Endothelial cell of umbilical vein (primary cell): ENCODE results near the gene RNF213. TPM values are rescaled to one million over a fixed set of nuclear protein-coding genes. Genes with fewer than 3 reads are reported as not detected.

Source experiments
- BruUV-seq: library from RNA; stranded (reverse); fragments of 400-500 nt; replicated peaks from 2 replicates; lab custom pipeline; 2021; lab: Mats Ljungman, UMichigan
- CTCF ChIA-PET: fragments of 300-600, 350-600 bp; sonication (Branson Sonifier 250); formaldehyde crosslinking; loops from one replicate; lab custom pipeline; 2021; ENCODE audit warnings: antibody characterized with exemption, inconsistent platforms; lab: Charles Lee
- POLR2A ChIA-PET: fragments of 300-600, 350-600 bp; sonication (Branson Sonifier 250); formaldehyde crosslinking; loops from one replicate; lab custom pipeline; 2021; ENCODE audit warnings: antibody characterized with exemption, inconsistent platforms; lab: Charles Lee
- DNase-seq: peaks from one replicate; pipeline ENCODE4 v3.0.0-alpha.2; 2011; ENCODE audit warnings: low read depth, low spot score
- FAIRE-seq: peaks from 2 replicates; lab custom pipeline; 2011; peaks lifted over from hg19 to GRCh38; lab: Jason Lieb, UNC
- H2AFZ ChIP-seq: 2 replicates; pipeline ENCODE4 v1.6.0; 2012; ENCODE audit warnings: low read depth, low read length, control low read depth, inconsistent platforms
- H3K27ac ChIP-seq: 2 replicates; pipeline ENCODE4 v1.5.1; 2011; ENCODE audit warnings: low read depth, mild to moderate bottlenecking, control low read depth, low read length, moderate library complexity; ENCODE audit not compliant: insufficient read depth
- H3K27me3 ChIP-seq, 2 experiments: 2 replicates each; pipeline versions ENCODE4 v1.6.0 to v1.6.1; 2011; ENCODE audit warnings: low read length in 2 of 2, mixed read lengths in 1 of 2; ENCODE audit not compliant: control insufficient read depth in 2 of 2, insufficient read depth in 2 of 2
- H3K36me3 ChIP-seq, 2 experiments: 2 replicates in 1 of 2; 3 replicates in 1 of 2; pipeline ENCODE4 v1.5.1; 2011; ENCODE audit warnings: low read length in 2 of 2, mild to moderate bottlenecking in 1 of 2, moderate library complexity in 1 of 2; ENCODE audit not compliant: control insufficient read depth in 2 of 2, insufficient read depth in 2 of 2; ENCODE audit errors: extremely low read depth in 1 of 2
- H3K4me1 ChIP-seq: 3 replicates; pipeline ENCODE4 v1.5.1; 2011; ENCODE audit warnings: mild to moderate bottlenecking, low read length; ENCODE audit not compliant: control insufficient read depth, insufficient read depth; ENCODE audit errors: extremely low read depth
- H3K4me2 ChIP-seq: 2 replicates; pipeline ENCODE4 v1.6.1; 2011; ENCODE audit warnings: low read length, control low read depth, mixed read lengths; ENCODE audit not compliant: insufficient read depth
- H3K4me3 ChIP-seq, 3 experiments: fragments of 200-600 bp in 1 of 3; sonication (generic), shearing (Covaris generic) in 1 of 3; replicated peaks in 1 of 3; 2 replicates each; pipeline ENCODE4 v1.5.1; 2011 to 2016; ENCODE audit warnings: control low read depth in 3 of 3, low read length in 3 of 3, mild to moderate bottlenecking in 2 of 3, inconsistent platforms in 1 of 3, low read depth in 1 of 3, moderate library complexity in 1 of 3; ENCODE audit not compliant: insufficient read depth in 1 of 3
- H3K79me2 ChIP-seq: 2 replicates; pipeline ENCODE4 v1.6.0; 2012; ENCODE audit warnings: low read length, inconsistent platforms; ENCODE audit not compliant: control insufficient read depth, insufficient read depth
- H3K9ac ChIP-seq: replicated peaks from 2 replicates; pipeline ENCODE3; 2011; ENCODE audit warnings: low read length, control low read depth; ENCODE audit not compliant: insufficient read depth; ENCODE audit errors: extremely low read depth
- H3K9me1 ChIP-seq: replicated peaks from 3 replicates; pipeline ENCODE4 v1.6.0; 2011; ENCODE audit warnings: mild to moderate bottlenecking, low read length; ENCODE audit not compliant: control insufficient read depth, insufficient read depth; ENCODE audit errors: extremely low read depth
- H3K9me3 ChIP-seq: replicated peaks from 2 replicates; pipeline ENCODE4 v1.5.1; 2012; ENCODE audit warnings: low read length, inconsistent platforms; ENCODE audit not compliant: control insufficient read depth, insufficient read depth
- H4K20me1 ChIP-seq: replicated peaks from 2 replicates; pipeline ENCODE3; 2011; ENCODE audit warnings: mild to moderate bottlenecking, low read length; ENCODE audit not compliant: control insufficient read depth, insufficient read depth; ENCODE audit errors: extremely low read depth
- EZH2 ChIP-seq: IDR thresholded peaks from 2 replicates; pipeline ENCODE4 v1.6.1; 2012; ENCODE audit warnings: borderline replicate concordance, low read depth, mild to moderate bottlenecking, moderate library complexity, low read length, inconsistent platforms; ENCODE audit not compliant: severe bottlenecking
- FOS ChIP-seq: IDR thresholded peaks from 2 replicates; pipeline ENCODE4 v1.6.1; 2011; ENCODE audit warnings: mild to moderate bottlenecking, low read length, moderate library complexity, borderline replicate concordance; ENCODE audit not compliant: insufficient read depth
- GATA2 ChIP-seq: IDR thresholded peaks from 2 replicates; pipeline ENCODE4 v1.7.0; 2011; ENCODE audit warnings: low read depth, mild to moderate bottlenecking, moderate library complexity, mixed read lengths, low read length; ENCODE audit not compliant: insufficient read length, insufficient read depth
- JUN ChIP-seq: IDR thresholded peaks from 2 replicates; pipeline ENCODE4 v1.6.1; 2011; ENCODE audit warnings: borderline replicate concordance, low read depth; ENCODE audit not compliant: insufficient read length, insufficient read depth
- POLR2A ChIP-seq: IDR thresholded peaks from 2 replicates; pipeline ENCODE4 v1.6.1; 2012; ENCODE audit warnings: low read depth, mild to moderate bottlenecking, control low read depth, low read length
- POLR2AphosphoS5 ChIP-seq: IDR thresholded peaks from 2 replicates; pipeline ENCODE4 v1.6.1; 2012; ENCODE audit warnings: low read depth, mild to moderate bottlenecking, control low read depth, low read length, moderate library complexity; ENCODE audit not compliant: insufficient read depth
- dilution Hi-C: fragments of 300-500 bp; cut with MboI; formaldehyde crosslinking; loops from one replicate; pipeline ENCODE4 v1.15.0; 2019; ENCODE audit warnings: low sequenced_read_pairs; ENCODE audit not compliant: extremely low pct_ligation_motif_present
- intact Hi-C: fragments of 100-400 bp; cut with micrococcal nuclease; formaldehyde crosslinking; loops from one replicate; pipeline ENCODE4 v1.10.0; 2022
- polyA plus RNA-seq, 4 experiments: library from polyadenylated mRNA; depleted of rRNA in 3 of 4; stranded (reverse) in 3 of 4; unstranded in 1 of 4; fragments of >200 nt; gene quantifications; 2 replicates each; pipeline versions ENCODE4 v1.2.1 to v1.2.3, GENCODE V29; 2011 to 2012; ENCODE audit warnings: missing spikeins in 1 of 4
- total RNA-seq: library from RNA; stranded (reverse); gene quantifications from 2 replicates; pipeline ENCODE4 v1.2.3, GENCODE V29; 2021
- TF ChIP-seq, protein P1 (sequence below), 2 donors: IDR thresholded peaks; 1 replicate in 1 of 2; 2 replicates in 1 of 2; pipeline ENCODE4 v1.5.1; 2011; ENCODE audit warnings: low read length in 2 of 2, mild to moderate bottlenecking in 2 of 2, moderate library complexity in 2 of 2, control low read depth in 1 of 2, inconsistent platforms in 1 of 2, low read depth in 1 of 2; ENCODE audit not compliant: insufficient read depth in 1 of 2; ENCODE audit errors: extremely low read depth in 1 of 2

Gene RNF213
- total and polyA plus RNA-seq, 2 donors (not counting 3 experiments of a cell fraction or from before 2014, with no cell fraction given) = 36.5 to 116 TPM

DNA sequence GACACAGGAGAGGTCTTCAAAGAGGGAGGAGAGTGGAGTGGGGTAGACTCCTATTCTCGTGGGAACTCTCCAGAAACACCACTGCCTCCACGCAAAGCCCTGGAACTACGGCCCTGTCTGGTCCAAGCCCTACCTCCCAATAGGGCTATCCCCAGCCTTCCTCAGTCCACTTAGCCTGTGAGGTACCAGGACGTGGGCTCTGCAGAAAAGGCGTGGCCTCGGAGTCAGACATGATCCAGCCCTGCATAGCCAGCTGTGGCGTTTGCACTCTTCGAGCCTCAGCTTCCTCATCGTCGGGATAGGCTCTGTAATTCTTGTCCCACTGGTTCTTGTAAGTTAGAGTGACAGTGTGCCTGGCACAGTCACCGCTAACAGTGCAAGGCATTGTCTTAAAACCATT, 168.1 kb downstream of the RNF213 start:
- H3K4me2 ChIP-seq = no peak overlapping the region
- no TSS peak for BruUV-seq
- dilution Hi-C loops (no loop called here), intact Hi-C loops (loop anchor here (10.0 kb wide), 1 partner anchor 336 kb away; no protein-coding TSS in a partner anchor)
- no peak overlapping the region for H2AFZ ChIP-seq
- H3K4me3 ChIP-seq = no peak overlapping the region
- no peaks in the 10 kb centered on the region for H3K36me3 ChIP-seq
- no peaks in the 10 kb centered on the region for H3K9me3 ChIP-seq
- no peaks in the 10 kb centered on the region for H3K9me1 ChIP-seq
- FAIRE-seq (no peak), DNase-seq (no peak)
- no peak overlapping the region for H3K27ac ChIP-seq
- H3K79me2 ChIP-seq = no peaks in the 10 kb centered on the region
- ChIA-PET CTCF (interaction anchor here (0.9 to 4.6 kb wide), 5 partner anchors 13 to 553 kb away, joined by 5 to 53 read pairs (median 41); no protein-coding TSS in a partner anchor), POLR2A (no interaction called here)
- no peaks in the 10 kb centered on the region for H4K20me1 ChIP-seq
- TF ChIP-seq, protein P1, sequence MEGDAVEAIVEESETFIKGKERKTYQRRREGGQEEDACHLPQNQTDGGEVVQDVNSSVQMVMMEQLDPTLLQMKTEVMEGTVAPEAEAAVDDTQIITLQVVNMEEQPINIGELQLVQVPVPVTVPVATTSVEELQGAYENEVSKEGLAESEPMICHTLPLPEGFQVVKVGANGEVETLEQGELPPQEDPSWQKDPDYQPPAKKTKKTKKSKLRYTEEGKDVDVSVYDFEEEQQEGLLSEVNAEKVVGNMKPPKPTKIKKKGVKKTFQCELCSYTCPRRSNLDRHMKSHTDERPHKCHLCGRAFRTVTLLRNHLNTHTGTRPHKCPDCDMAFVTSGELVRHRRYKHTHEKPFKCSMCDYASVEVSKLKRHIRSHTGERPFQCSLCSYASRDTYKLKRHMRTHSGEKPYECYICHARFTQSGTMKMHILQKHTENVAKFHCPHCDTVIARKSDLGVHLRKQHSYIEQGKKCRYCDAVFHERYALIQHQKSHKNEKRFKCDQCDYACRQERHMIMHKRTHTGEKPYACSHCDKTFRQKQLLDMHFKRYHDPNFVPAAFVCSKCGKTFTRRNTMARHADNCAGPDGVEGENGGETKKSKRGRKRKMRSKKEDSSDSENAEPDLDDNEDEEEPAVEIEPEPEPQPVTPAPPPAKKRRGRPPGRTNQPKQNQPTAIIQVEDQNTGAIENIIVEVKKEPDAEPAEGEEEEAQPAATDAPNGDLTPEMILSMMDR (IDR thresholded peaks at IDR 0.05; ENCODE audit: extremely low read depth in 1 of 2, insufficient read depth in 1 of 2, low read depth in 1 of 2, low read length in 2 of 2) = no peak
- TF ChIP-seq EZH2 (no peak), POLR2A (no peak), FOS (no peak), GATA2 (no peak), POLR2AphosphoS5 (no peak), JUN (no peak)
- H3K27me3 ChIP-seq = no peaks in the 10 kb centered on the region
- no peak overlapping the region for H3K9ac ChIP-seq
- no peaks in the 10 kb centered on the region for H3K4me1 ChIP-seq
